RWPE1 (cell line): Measurements from ENCODE around the gene PKN3.

Experiments
- CTCF ChIA-PET: fragments of 350-600 bp; sonication (Branson Sonifier 250); formaldehyde crosslinking; extraction: SDS; loops from one replicate; lab custom pipeline; 2021; lab: Yijun Ruan, JAX
- POLR2A ChIA-PET: fragments of 400-600 bp; formaldehyde crosslinking; extraction: SDS; loops from one replicate; lab custom pipeline; 2020; ENCODE audit warnings: antibody characterized with exemption; ENCODE audit not compliant: low non-redundant PET; lab: Yijun Ruan, JAX
- DNase-seq: peaks from one replicate; pipeline ENCODE4 v3.0.0; 2012; ENCODE audit warnings: low spot score
- H3K27ac ChIP-seq: fragments of 450-650 bp; 2 replicates; pipeline ENCODE4 v1.5.1; 2017
- CTCF ChIP-seq: fragments of 450-650 bp; conservative IDR thresholded peaks from 2 replicates; pipeline ENCODE4 v1.5.1; 2017; ENCODE audit warnings: low read depth, mild to moderate bottlenecking

The PKN3 gene

GRCh38 chr9:128685636-128686489 lies 16.4 kb upstream of the PKN3 start:
- peak overlapping the region; percentile 98 for H3K27ac ChIP-seq
- no peak for DNase-seq
- CTCF ChIA-PET, result interaction anchor here (0.7 to 2.4 kb wide), 3 partner anchors 45 to 308 kb away, joined by 3 to 20 read pairs (median 4); no protein-coding TSS in a partner anchor
- no peak for TF ChIP-seq CTCF
- POLR2A ChIA-PET, result interaction anchor here (0.5 to 2.7 kb wide), 4 partner anchors 10 to 302 kb away, joined by 3 to 9 read pairs (median 4); no protein-coding TSS in a partner anchor

GRCh38 chr9:128687453-128687852 lies 14.8 kb upstream of the PKN3 start:
- CTCF ChIA-PET, result no interaction called here
- TF ChIP-seq CTCF, result no peak
- H3K27ac ChIP-seq, result peak overlapping the region; percentile 98

GRCh38 chr9:128688501-128689292 lies 13.6 kb upstream of the PKN3 start, which contains the start of gene SET:
Gene SET (plus strand): TSS chr9:128689222. CDS start chr9:128689583, 361 bp downstream.
- TF ChIP-seq CTCF, result no peak
- ChIA-PET POLR2A (interaction anchor here (0.5 kb wide), 1 partner anchor 1316 kb away, joined by 3 read pairs; no protein-coding TSS in a partner anchor), CTCF (no interaction called here)
- peak; percentile 100 for DNase-seq
- peak within 1 kb of the TSS; percentile 98 for H3K27ac ChIP-seq

More at GRCh38 chr9:128687453-128687852, 14.8 kb upstream of the PKN3 start:
- no peak for DNase-seq
- POLR2A ChIA-PET, result no interaction called here

- ChIA-PET CTCF (no interaction called here), POLR2A (interaction anchor here (0.5 kb wide), 1 partner anchor 1316 kb away, joined by 3 read pairs; no protein-coding TSS in a partner anchor)
- no peak for TF ChIP-seq CTCF
- peak overlapping the region; percentile 98 for H3K27ac ChIP-seq
- peak; percentile 55 for DNase-seq
Measured at GRCh38 chr9:128689293-128689774, 13.0 kb upstream of the PKN3 start.

GRCh38 chr9:128689820-128690683 lies 12.3 kb upstream of the PKN3 start:
- DNase-seq, result peak; percentile 89
- POLR2A ChIA-PET, result no interaction called here
- peak overlapping the region; percentile 98 for H3K27ac ChIP-seq
- CTCF ChIA-PET, result interaction anchor here (0.7 to 1.2 kb wide), 4 partner anchors 12 to 163 kb away, joined by 3 to 4 read pairs (median 4); partner anchors contain the start of gene PKN3
- no peak for TF ChIP-seq CTCF
